Measurements from ENCODE around the gene RNF150. TPM values are rescaled to one million over a fixed set of nuclear protein-coding genes. Genes with fewer than 3 reads are reported as not detected.

The RNF150 gene
- total RNA-seq, 4 donors from 2014 or later, result 10.2 to 34.5 (median 24.2) TPM

GRCh38 chr4:140866492-140867005, 266.7 kb downstream of the RNF150 start:
- Histone ChIP-seq H3K9me3 (no peaks in the 10 kb centered on the region), H3K4me3 (replicated peaks in 1 of 3) (no peak overlapping the region), H3K27ac (no peak overlapping the region), H3K27me3 (no peaks in the 10 kb centered on the region), H3K4me1 (peaks cover 7 to 12% of the 10 kb centered on the region in 2 donors), H3K36me3 (no peaks in the 10 kb centered on the region)
- no peak for DNase-seq
- intact Hi-C loops (cut with DNase I), result no loop called here
- TF ChIP-seq CTCF (IDR thresholded peaks at IDR 0.05) (no peak), POLR2A (IDR thresholded peaks at IDR 0.05) (no peak)
- WGBS, 2 donors, result 90 to 96% methylated on average over 5 of the region's 5 CpGs

- no peak for DNase-seq
- H3K4me3 ChIP-seq (replicated peaks in 1 of 3), result no peak overlapping the region
- H3K4me1 ChIP-seq, result peaks cover 0 to 6% of the 10 kb centered on the region in 2 donors
- no peak overlapping the region for H3K27ac ChIP-seq
- H3K27me3 ChIP-seq, result no peaks in the 10 kb centered on the region
- H3K36me3 ChIP-seq, result no peaks in the 10 kb centered on the region
- no peaks in the 10 kb centered on the region for H3K9me3 ChIP-seq
- WGBS, 2 donors, result 85 to 88% methylated on average over 7 of the region's 7 CpGs
- TF ChIP-seq CTCF (IDR thresholded peaks at IDR 0.05), result no peak
- no peak for TF ChIP-seq POLR2A (IDR thresholded peaks at IDR 0.05)
- intact Hi-C loops (cut with DNase I), result no loop called here
Observed at GRCh38 chr4:140865253-140866217, 267.7 kb downstream of the RNF150 start.

GRCh38 chr4:140863197-140863596, 270.1 kb downstream of the RNF150 start:
- DNase-seq, result no peak
- Histone ChIP-seq H3K27me3 (no peaks in the 10 kb centered on the region), H3K4me3 (replicated peaks in 1 of 3) (no peak overlapping the region), H3K27ac (no peak overlapping the region), H3K36me3 (no peaks in the 10 kb centered on the region), H3K4me1 (no peaks in the 10 kb centered on the region), H3K9me3 (no peaks in the 10 kb centered on the region)
- TF ChIP-seq POLR2A (IDR thresholded peaks at IDR 0.05) (no peak), CTCF (IDR thresholded peaks at IDR 0.05) (no peak)
- intact Hi-C loops (cut with DNase I), result loop anchor here (5.0 kb wide), 1 partner anchor 269 kb away; the partner anchor contains the start of gene RNF150
- WGBS, 2 donors, result 92% methylated on average over 2 of the region's 2 CpGs

- H3K27me3 ChIP-seq, result no peaks in the 10 kb centered on the region
- no peak for DNase-seq
- no peak for TF ChIP-seq CTCF (IDR thresholded peaks at IDR 0.05)
- H3K9me3 ChIP-seq, result no peaks in the 10 kb centered on the region
- WGBS, 2 donors, result 74 to 75% methylated on average over 4 of the region's 4 CpGs
- no peaks in the 10 kb centered on the region for H3K36me3 ChIP-seq
- intact Hi-C loops (cut with DNase I), result loop anchor here (5.0 kb wide), 1 partner anchor 270 kb away; the partner anchor contains the start of gene RNF150
- H3K4me1 ChIP-seq, result no peaks in the 10 kb centered on the region
- no peak overlapping the region for H3K4me3 ChIP-seq (replicated peaks in 1 of 3)
- H3K27ac ChIP-seq, result no peak overlapping the region
Observed at GRCh38 chr4:140862177-140862442, 271.2 kb downstream of the RNF150 start.

All from thyroid gland (tissue), 4 donors.